GM21528 (cell line): ENCODE data around the gene KCND3.

ENCODE experiments used
- ATAC-seq: cut with Tn5 transposase; IDR thresholded peaks from one replicate; pipeline ENCODE4 v1.9.1; 2021; ENCODE audit warnings: mild to moderate bottlenecking, moderate library complexity; ENCODE audit not compliant: unreplicated experiment, low FRiP score

KCND3 gene

GRCh38 chr1:111851552-111851951 lies 137.9 kb downstream of the KCND3 start:
- no peak for ATAC-seq

GRCh38 chr1:111850109-111850508 lies 139.4 kb downstream of the KCND3 start:
- no peak for ATAC-seq

GRCh38 chr1:111848852-111849545 lies 140.5 kb downstream of the KCND3 start:
- no peak for ATAC-seq

- ATAC-seq: no peak
Measured at GRCh38 chr1:111847466-111847865, 142.0 kb downstream of the KCND3 start.

- ATAC-seq: no peak
Measured at GRCh38 chr1:111846842-111847241, 142.6 kb downstream of the KCND3 start.

- no peak for ATAC-seq
Measured at GRCh38 chr1:111843177-111843576, 146.3 kb downstream of the KCND3 start.

- ATAC-seq: no peak
Measured at GRCh38 chr1:111842411-111842810, 147.1 kb downstream of the KCND3 start.

- no peak for ATAC-seq
Measured at GRCh38 chr1:111841746-111842145, 147.7 kb downstream of the KCND3 start.

- no peak for ATAC-seq
Measured at GRCh38 chr1:111841189-111841588, 148.3 kb downstream of the KCND3 start.

GRCh38 chr1:111837393-111837792 lies 152.1 kb downstream of the KCND3 start:
- no peak for ATAC-seq

- no peak for ATAC-seq
Measured at GRCh38 chr1:111836111-111836510, 153.4 kb downstream of the KCND3 start.

GRCh38 chr1:111835514-111835913 lies 154.0 kb downstream of the KCND3 start:
- ATAC-seq: no peak

- no peak for ATAC-seq
Measured at GRCh38 chr1:111834956-111835355, 154.5 kb downstream of the KCND3 start.

GRCh38 chr1:111833334-111833733 lies 156.1 kb downstream of the KCND3 start:
- no peak for ATAC-seq

GRCh38 chr1:111832521-111833155 lies 156.8 kb downstream of the KCND3 start:
- no peak for ATAC-seq

GRCh38 chr1:111831153-111831552 lies 158.3 kb downstream of the KCND3 start:
- ATAC-seq: no peak

- no peak for ATAC-seq
Measured at GRCh38 chr1:111827946-111828345, 161.5 kb downstream of the KCND3 start.

GRCh38 chr1:111826278-111826677 lies 163.2 kb downstream of the KCND3 start:
- no peak for ATAC-seq

- ATAC-seq: no peak
Measured at GRCh38 chr1:111825217-111825616, 164.3 kb downstream of the KCND3 start.

- no peak for ATAC-seq
Measured at GRCh38 chr1:111822138-111822537, 167.3 kb downstream of the KCND3 start.

GRCh38 chr1:111821121-111821745 lies 168.2 kb downstream of the KCND3 start:
- no peak for ATAC-seq
